NT2/D1 (cell line): ENCODE results near the gene TPM1.

ENCODE experiments used
- DNase-seq: peaks from one replicate; pipeline ENCODE4 v3.0.0-alpha.2; 2011; ENCODE audit warnings: low read depth, low spot score
- H3K27me3 ChIP-seq: 2 replicates; pipeline ENCODE4 v1.6.0; 2011; ENCODE audit warnings: mild to moderate bottlenecking; ENCODE audit not compliant: insufficient read length, insufficient read depth
- H3K36me3 ChIP-seq: 2 replicates; pipeline ENCODE4 v1.6.1; 2011; ENCODE audit warnings: mild to moderate bottlenecking, low read length, mixed read lengths; ENCODE audit not compliant: insufficient read depth, insufficient read length
- H3K4me1 ChIP-seq: 2 replicates; pipeline ENCODE4 v1.5.1; 2011; ENCODE audit not compliant: insufficient read depth, insufficient read length
- H3K4me3 ChIP-seq: 2 replicates; pipeline ENCODE4 v1.5.1; 2011; ENCODE audit warnings: low read depth; ENCODE audit not compliant: insufficient read length
- H3K9ac ChIP-seq: 2 replicates; pipeline ENCODE4 v1.6.0; 2011; ENCODE audit warnings: low read depth; ENCODE audit not compliant: insufficient read length
- H3K9me3 ChIP-seq: 2 replicates; pipeline ENCODE4 v1.5.1; 2011; ENCODE audit warnings: mild to moderate bottlenecking, low read length; ENCODE audit not compliant: insufficient read depth
- SUZ12 ChIP-seq: IDR thresholded peaks from 2 replicates; pipeline ENCODE4 v1.6.1; 2011; ENCODE audit not compliant: insufficient read length, insufficient read depth; ENCODE audit errors: extremely low read depth
- YY1 ChIP-seq: IDR thresholded peaks from 2 replicates; pipeline ENCODE4 v1.6.1; 2011; ENCODE audit not compliant: insufficient read length, insufficient read depth
- ZNF274 ChIP-seq: IDR thresholded peaks from 2 replicates; pipeline ENCODE4 v1.6.1; 2011; ENCODE audit warnings: mild to moderate bottlenecking, low read depth, low read length

The TPM1 gene

GRCh38 chr15:63043335-63044076 is 959 bp downstream of the TPM1 start:
- Histone ChIP-seq H3K4me3 (peak overlapping the region; percentile 96), H3K27me3 (peaks cover 4% of the 10 kb centered on the region), H3K9me3 (0 out of 2 replicates have a peak, but pooled peaks cover 7% of the 10 kb centered on the region), H3K36me3 (peaks cover 45% of the 10 kb centered on the region), H3K4me1 (peaks cover 7% of the 10 kb centered on the region), H3K9ac (peak overlapping the region; percentile 97)
- TF ChIP-seq ZNF274 (no peak), YY1 (no peak), SUZ12 (no peak)
- DNase-seq, result no peak

GRCh38 chr15:63044077-63044644 is 1.6 kb downstream of the TPM1 start:
- Histone ChIP-seq H3K4me1 (peaks cover 10% of the 10 kb centered on the region), H3K36me3 (peaks cover 52% of the 10 kb centered on the region), H3K27me3 (peaks cover 4% of the 10 kb centered on the region), H3K4me3 (peak overlapping the region; percentile 96), H3K9me3 (0 out of 2 replicates have a peak, but pooled peaks cover 7% of the 10 kb centered on the region), H3K9ac (peak overlapping the region; percentile 97)
- TF ChIP-seq YY1, result no peak
- no peak for TF ChIP-seq ZNF274
- no peak for TF ChIP-seq SUZ12
- DNase-seq, result no peak

GRCh38 chr15:63044645-63045464 is 2.3 kb downstream of the TPM1 start:
- H3K4me1 ChIP-seq, result peaks cover 11% of the 10 kb centered on the region

GRCh38 chr15:63045465-63045840 is 2.9 kb downstream of the TPM1 start:
- no peak for TF ChIP-seq ZNF274
- TF ChIP-seq SUZ12, result no peak
- no peak for TF ChIP-seq YY1
- no peak for DNase-seq
- peaks cover 11% of the 10 kb centered on the region for H3K4me1 ChIP-seq
- H3K9me3 ChIP-seq, result no peaks in the 10 kb centered on the region
- peaks cover 65% of the 10 kb centered on the region for H3K36me3 ChIP-seq
- H3K9ac ChIP-seq, result peak overlapping the region; percentile 34
- H3K4me3 ChIP-seq, result peak overlapping the region; percentile 96
- no peaks in the 10 kb centered on the region for H3K27me3 ChIP-seq

More at GRCh38 chr15:63044645-63045464, 2.3 kb downstream of the TPM1 start:
- Histone ChIP-seq H3K4me3 (peak overlapping the region; percentile 96), H3K9me3 (0 out of 2 replicates have a peak, but pooled peaks cover under 1% of the 10 kb centered on the region), H3K27me3 (peaks cover 4% of the 10 kb centered on the region), H3K9ac (peak overlapping the region; percentile 97), H3K36me3 (peaks cover 59% of the 10 kb centered on the region)
- TF ChIP-seq YY1 (no peak), SUZ12 (no peak), ZNF274 (no peak)
- peak; percentile 77 for DNase-seq

GRCh38 chr15:63045879-63046278 is 3.3 kb downstream of the TPM1 start:
- TF ChIP-seq SUZ12 (no peak), YY1 (no peak), ZNF274 (no peak)
- Histone ChIP-seq H3K36me3 (peaks cover 69% of the 10 kb centered on the region), H3K9ac (peak overlapping the region; percentile 34), H3K4me1 (peaks cover 11% of the 10 kb centered on the region), H3K27me3 (no peaks in the 10 kb centered on the region), H3K9me3 (no peaks in the 10 kb centered on the region), H3K4me3 (peak overlapping the region; percentile 9)
- DNase-seq, result no peak

GRCh38 chr15:63046917-63047760 is 4.6 kb downstream of the TPM1 start:
- no peaks in the 10 kb centered on the region for H3K9me3 ChIP-seq
- H3K27me3 ChIP-seq, result no peaks in the 10 kb centered on the region
- TF ChIP-seq ZNF274 (no peak), YY1 (no peak), SUZ12 (no peak)
- H3K36me3 ChIP-seq, result peaks cover 82% of the 10 kb centered on the region
- peak overlapping the region; percentile 11 for H3K4me3 ChIP-seq
- DNase-seq, result peak; percentile 67
- H3K4me1 ChIP-seq, result peaks cover 11% of the 10 kb centered on the region
- H3K9ac ChIP-seq, result peak overlapping the region; percentile 69
